ENCODE results near the gene SEMA3B. TPM values are rescaled to one million over a fixed set of nuclear protein-coding genes. Genes with fewer than 3 reads are reported as not detected.

Gene SEMA3B
- total and polyA plus RNA-seq, 2 of the 4 experiments (the other 2 are of a cell fraction), result 4.3 to 29.3 TPM

- H2AK9ac ChIP-seq (replicated peaks; ENCODE audit: low read depth, low read length, poor library complexity), result no peak overlapping the region
- H3K9me1 ChIP-seq (ENCODE audit: insufficient read depth, low read length), result peaks cover 19% of the 10 kb centered on the region
- POLR2A ChIA-PET (ENCODE audit: unreplicated experiment), result no interaction called here
- ATAC-seq (ENCODE audit: low read depth) (no peak), DNase-seq (no peak)
- H3K36me3 ChIP-seq (ENCODE audit: control insufficient read depth, insufficient read depth, low read length), result peaks cover 59% of the 10 kb centered on the region
- in situ Hi-C loops (cut with MboI; ENCODE audit: low sequenced_read_pairs), result no loop called here
- H2AFZ ChIP-seq (replicated peaks; ENCODE audit: low read length, poor library complexity), result no peak overlapping the region
- no peak overlapping the region for H3K4me3 ChIP-seq (ENCODE audit: insufficient read depth, low read depth, low read length)
- WGBS, 2 experiments (ENCODE audit: extremely low coverage in 2 of 2, insufficient read length in 1 of 2), result 80% methylated on average over 2 of the region's 8 CpGs; no CpG with 5 or more reads in 1 of the 2 experiments
- peaks cover 18 to 81% of the 10 kb centered on the region in 2 experiments for H3K79me1 ChIP-seq (ENCODE audit: low read depth in 1 of 2, low read length in 2 of 2)
- peak overlapping the region; percentile 21 for H2BK5ac ChIP-seq (ENCODE audit: low read depth, low read length, poor library complexity, severe bottlenecking)
- CTCF ChIA-PET, result interaction anchor here (0.6 kb wide), 1 partner anchor 10 kb away, joined by 3 read pairs; no protein-coding TSS in a partner anchor
- no peak overlapping the region; a peak in 1 of 4 replicates for H4K8ac ChIP-seq (ENCODE audit: low read depth in 2 of 2, low read length in 2 of 2)
- no peak overlapping the region for H4K5ac ChIP-seq (ENCODE audit: low read depth, low read length)
- no peak overlapping the region for H3K27ac ChIP-seq (ENCODE audit: insufficient read depth, low read length)
- peaks cover 64% of the 10 kb centered on the region for H4K20me1 ChIP-seq (ENCODE audit: insufficient read depth, low read length)
- H2AK5ac ChIP-seq (ENCODE audit: low read depth, low read length), result peak overlapping the region; percentile 40; the same call in 1 of the 2 replicates
- no peak overlapping the region for H4K91ac ChIP-seq (ENCODE audit: insufficient read depth, low read depth, low read length)
- H3K56ac ChIP-seq (ENCODE audit: extremely low read depth, insufficient read depth, low read length), result no peak overlapping the region
- no peak overlapping the region for H2BK20ac ChIP-seq (ENCODE audit: low read depth, low read length)
- intact Hi-C loops (cut with micrococcal nuclease), result no loop called here
- H3K23ac ChIP-seq (ENCODE audit: low read depth, low read length), result no peak overlapping the region
- peaks cover 21% of the 10 kb centered on the region for H3K4me1 ChIP-seq (ENCODE audit: control insufficient read depth, insufficient read depth, low read length)
- TF ChIP-seq BHLHE40 (IDR thresholded peaks at IDR 0.05; ENCODE audit: low read depth, low read length) (no peak), FOS (IDR thresholded peaks at IDR 0.05; ENCODE audit: low read depth, low read length) (no peak), NFE2L2 (IDR thresholded peaks at IDR 0.05; ENCODE audit: low read depth, low read length) (no peak)
- H2BK120ac ChIP-seq (ENCODE audit: low read depth, low read length), result no peak overlapping the region
- H3K27me3 ChIP-seq (ENCODE audit: control insufficient read depth, insufficient read depth, low read length), result no peaks in the 10 kb centered on the region
- dilution Hi-C loops (cut with HindIII; ENCODE audit: low sequenced_read_pairs, unreplicated experiment), result no loop called here
- no peak overlapping the region for H3K14ac ChIP-seq (replicated peaks; ENCODE audit: low read depth, low read length)
- no peaks in the 10 kb centered on the region for H3K9me3 ChIP-seq (ENCODE audit: control insufficient read depth, insufficient read depth, low read length)
- H3K4me2 ChIP-seq (ENCODE audit: low read depth, low read length), result no peak overlapping the region
- no peak overlapping the region for H2BK15ac ChIP-seq (ENCODE audit: low read depth, low read length)
- BruUV-seq (replicated peaks), result no TSS peak
- no peak overlapping the region for H3K9ac ChIP-seq (ENCODE audit: low read depth, low read length)
- 0 out of 2 replicates have a peak overlapping the region, but pooled peaks have one; percentile 42 for H3K4ac ChIP-seq (ENCODE audit: low read depth, low read length)
- no peak overlapping the region for H3K18ac ChIP-seq (ENCODE audit: low read depth, low read length)
Observed at GRCh38 chr3:50254577-50255250, 14.2 kb upstream of the SEMA3B start.
